ENCODE data around the gene ASB3. TPM values are rescaled to one million over a fixed set of nuclear protein-coding genes. Genes with fewer than 3 reads are reported as not detected.

The ASB3 gene
- total RNA-seq, 1 experiment from 2014 or later = 23.1 TPM

- no peaks in the 10 kb centered on the region for H3K27me3 Mint-ChIP-seq (ENCODE audit: low read depth)
- Histone ChIP-seq H3K27me3 (ENCODE audit: insufficient read depth, low read length) (no peaks in the 10 kb centered on the region), H3K79me2 (ENCODE audit: insufficient read depth, low read length) (peaks cover 32% of the 10 kb centered on the region; the same call in 1 of the 2 replicates), H2BK12ac (ENCODE audit: insufficient read length, low read depth, low read length) (no peak overlapping the region), H3K14ac (ENCODE audit: insufficient read depth, low read length) (no peak overlapping the region), H2BK120ac (ENCODE audit: low read depth, low read length, poor library complexity, severe bottlenecking) (no peak overlapping the region), H3K23me2 (ENCODE audit: insufficient read length, low read depth, low read length, poor library complexity, severe bottlenecking) (peaks cover 13% of the 10 kb centered on the region), H3K4me1 (ENCODE audit: insufficient read depth, low read length) (no peaks in the 10 kb centered on the region), H2AFZ (ENCODE audit: low read length) (no peak overlapping the region), H2BK5ac (ENCODE audit: insufficient read length, low read length) (no peak overlapping the region), H3T11ph (ENCODE audit: low read length) (no peak overlapping the region), H4K20me1 (ENCODE audit: control insufficient read depth, insufficient read depth, insufficient read length) (peaks cover 5% of the 10 kb centered on the region), H3K79me1 (ENCODE audit: insufficient read depth, low read depth, low read length, poor library complexity, severe bottlenecking) (peaks cover 6% of the 10 kb centered on the region), H3K9me3 (ENCODE audit: control insufficient read depth, low read depth, low read length) (no peaks in the 10 kb centered on the region), H3K18ac (ENCODE audit: insufficient read length, low read depth, low read length) (no peak overlapping the region), H2BK20ac (ENCODE audit: low read depth, low read length, poor library complexity, severe bottlenecking) (no peak overlapping the region), H4K8ac (replicated peaks; ENCODE audit: insufficient read length, low read depth, low read length) (no peak overlapping the region), H3K4ac (ENCODE audit: low read depth, low read length) (no peak overlapping the region), H2BK15ac (ENCODE audit: low read depth, low read length) (no peak overlapping the region), H4K91ac (ENCODE audit: insufficient read length, low read depth, low read length) (no peak overlapping the region), H3K23ac (ENCODE audit: insufficient read length, low read depth, low read length) (no peak overlapping the region), H2AK5ac (ENCODE audit: insufficient read length, low read length) (no peak overlapping the region), H3K9ac (ENCODE audit: extremely low read depth, insufficient read length, low read length) (no peak overlapping the region), H4K5ac (ENCODE audit: insufficient read length, low read depth, low read length) (no peak overlapping the region), H3K56ac (ENCODE audit: insufficient read length, low read depth, low read length) (no peak overlapping the region), H3K27ac (ENCODE audit: insufficient read length, low read depth, low read length) (no peak overlapping the region), H3K4me2 (ENCODE audit: insufficient read depth, insufficient read length, low read length) (no peak overlapping the region)
- peak overlapping the region; percentile 75 to 89 (median 76) for H3K27ac Mint-ChIP-seq
- TF ChIP-seq CTCF (conservative IDR thresholded peaks at IDR 0.05) = no peak
- WGBS (ENCODE audit: extremely low coverage, insufficient read length, low lambda C conversion rate) = no CpG with 5 or more reads among the region's 8 CpGs
- DNase-seq = no peak
- H3K9me3 Mint-ChIP-seq = no peaks in the 10 kb centered on the region
- peaks cover 14 to 35% (median 27%) of the 10 kb centered on the region in 3 experiments; a peak in 6 of 7 replicates for H3K36me3 Mint-ChIP-seq (ENCODE audit: insufficient read depth in 1 of 3, low read depth in 3 of 3)
- H3K4me1 Mint-ChIP-seq = peaks cover 34% of the 10 kb centered on the region in 2 experiments
- peak overlapping the region in 1 of 2 experiments; percentile 54; a peak in 3 of 5 replicates for H3K4me3 Mint-ChIP-seq
Measured at GRCh38 chr2:53782676-53783075, 4.1 kb downstream of the ASB3 start.

All from H9 (cell line).